ENCODE measurements around the gene ALG1L2.
"Not testable (repeated sequence)": the region's sequence is repeated elsewhere in the genome, so short reads cannot be mapped to it uniquely, and the experiment has no call there.

DNA sequence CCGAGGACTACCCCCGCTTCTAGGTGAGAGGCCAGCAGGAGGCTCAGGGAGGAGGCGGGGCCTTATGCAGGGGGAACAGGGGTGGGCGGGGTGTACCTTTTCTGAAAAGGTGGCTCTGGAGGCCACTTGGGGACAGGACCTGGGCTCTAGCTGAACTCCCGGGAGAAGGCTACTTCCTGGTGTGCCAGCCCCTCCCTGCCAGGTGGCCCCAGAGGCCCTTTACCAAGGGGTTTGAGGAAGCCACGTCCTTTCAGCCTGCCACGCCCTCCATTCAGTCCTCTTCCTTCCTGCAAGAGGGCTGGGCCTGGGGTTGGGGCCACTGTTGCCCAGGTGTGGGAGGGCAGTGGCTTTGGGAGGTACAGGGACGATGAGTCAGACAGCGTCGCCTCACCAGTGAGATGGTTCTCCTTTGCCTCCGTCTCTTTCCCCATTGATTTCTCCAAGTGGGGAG, 12.9 kb downstream of the ALG1L2 start:
- TF ChIP-seq POLR2A (IDR thresholded peaks at IDR 0.05) (peak; percentile 38), POLR2AphosphoS5 (IDR thresholded peaks at IDR 0.05) (peak in 2 of 3 donors; percentile 56 to 67)
- TF ChIP-seq, protein P1, sequence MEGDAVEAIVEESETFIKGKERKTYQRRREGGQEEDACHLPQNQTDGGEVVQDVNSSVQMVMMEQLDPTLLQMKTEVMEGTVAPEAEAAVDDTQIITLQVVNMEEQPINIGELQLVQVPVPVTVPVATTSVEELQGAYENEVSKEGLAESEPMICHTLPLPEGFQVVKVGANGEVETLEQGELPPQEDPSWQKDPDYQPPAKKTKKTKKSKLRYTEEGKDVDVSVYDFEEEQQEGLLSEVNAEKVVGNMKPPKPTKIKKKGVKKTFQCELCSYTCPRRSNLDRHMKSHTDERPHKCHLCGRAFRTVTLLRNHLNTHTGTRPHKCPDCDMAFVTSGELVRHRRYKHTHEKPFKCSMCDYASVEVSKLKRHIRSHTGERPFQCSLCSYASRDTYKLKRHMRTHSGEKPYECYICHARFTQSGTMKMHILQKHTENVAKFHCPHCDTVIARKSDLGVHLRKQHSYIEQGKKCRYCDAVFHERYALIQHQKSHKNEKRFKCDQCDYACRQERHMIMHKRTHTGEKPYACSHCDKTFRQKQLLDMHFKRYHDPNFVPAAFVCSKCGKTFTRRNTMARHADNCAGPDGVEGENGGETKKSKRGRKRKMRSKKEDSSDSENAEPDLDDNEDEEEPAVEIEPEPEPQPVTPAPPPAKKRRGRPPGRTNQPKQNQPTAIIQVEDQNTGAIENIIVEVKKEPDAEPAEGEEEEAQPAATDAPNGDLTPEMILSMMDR (IDR thresholded peaks at IDR 0.05) = not testable (repeated sequence)
- TF ChIP-seq EP300 (IDR thresholded peaks at IDR 0.05; ENCODE audit: low read depth) = not testable (repeated sequence)
